SH-SY5Y (cell line): ENCODE data around the gene MYL3.

Experiments
- GATA2 ChIP-seq: IDR thresholded peaks from 2 replicates; pipeline ENCODE4 v1.6.1; 2011; ENCODE audit warnings: mild to moderate bottlenecking, low read depth, low read length
- GATA3 ChIP-seq: IDR thresholded peaks from 2 replicates; pipeline ENCODE4 v1.6.1; 2011; ENCODE audit warnings: low read depth, mild to moderate bottlenecking, low read length, moderate library complexity

GRCh38 chr3:46877406-46878125 lies 14.3 kb upstream of the MYL3 start, which contains the start of gene PTH1R:
- TF ChIP-seq GATA2 (no peak), GATA3 (no peak)
